Ectodermal cell (in vitro differentiated cells): ENCODE measurements around the gene EEF1A2.

ENCODE experiments used
- H3K27ac ChIP-seq: 2 replicates; pipeline ENCODE4 v1.7.0; 2013; ENCODE audit warnings: mild to moderate bottlenecking, low read depth, low read length; ENCODE audit not compliant: insufficient read depth, poor library complexity, severe bottlenecking
- H3K27me3 ChIP-seq: 2 replicates; pipeline ENCODE4 v1.7.0; 2013; ENCODE audit warnings: mild to moderate bottlenecking, low read length; ENCODE audit not compliant: insufficient read depth, control insufficient read depth, poor library complexity, severe bottlenecking
- H3K36me3 ChIP-seq: one replicate; pipeline ENCODE4 v1.7.0; 2013; ENCODE audit warnings: low read length; ENCODE audit not compliant: control insufficient read depth, insufficient read depth
- H3K4me1 ChIP-seq: one replicate; pipeline ENCODE4 v1.7.0; 2013; ENCODE audit warnings: low read length; ENCODE audit not compliant: control insufficient read depth, insufficient read depth
- H3K4me3 ChIP-seq: 2 replicates; pipeline ENCODE4 v1.7.0; 2013; ENCODE audit warnings: low read depth, low read length, control low read depth; ENCODE audit not compliant: insufficient read depth
- H3K9me3 ChIP-seq: 2 replicates; pipeline ENCODE4 v1.7.0; 2013; ENCODE audit warnings: mild to moderate bottlenecking, low read length, moderate library complexity; ENCODE audit not compliant: control insufficient read depth
- WGBS, 2 experiments: methylation state at CpG; one replicate each; pipeline ENCODE4 v1.1.7; 2013; ENCODE audit warnings: missing lambda C conversion rate in 2 of 2; 5-methylcytosine and 5-hydroxymethylcytosine counted together

Gene EEF1A2

GRCh38 chr20:63507083-63507743 lies 8.3 kb upstream of the EEF1A2 start:
- WGBS, 2 experiments, result 90 to 91% methylated on average over 30 of the region's 30 CpGs
- H3K9me3 ChIP-seq, result no peaks in the 10 kb centered on the region

GRCh38 chr20:63505723-63506122 lies 6.8 kb upstream of the EEF1A2 start:
- no peaks in the 10 kb centered on the region for H3K9me3 ChIP-seq
- no peak overlapping the region for H3K27ac ChIP-seq
- WGBS, 2 experiments, result 92 to 94% methylated on average over 12 of the region's 12 CpGs
- no peaks in the 10 kb centered on the region for H3K4me1 ChIP-seq
- H3K4me3 ChIP-seq, result no peak overlapping the region
- no peaks in the 10 kb centered on the region for H3K36me3 ChIP-seq
- H3K27me3 ChIP-seq, result peaks cover 16% of the 10 kb centered on the region

More at GRCh38 chr20:63507083-63507743, 8.3 kb upstream of the EEF1A2 start:
- H3K4me1 ChIP-seq, result no peaks in the 10 kb centered on the region
- H3K27ac ChIP-seq, result no peak overlapping the region
- no peaks in the 10 kb centered on the region for H3K36me3 ChIP-seq
- H3K27me3 ChIP-seq, result peaks cover 4% of the 10 kb centered on the region
- H3K4me3 ChIP-seq, result no peak overlapping the region

DNA sequence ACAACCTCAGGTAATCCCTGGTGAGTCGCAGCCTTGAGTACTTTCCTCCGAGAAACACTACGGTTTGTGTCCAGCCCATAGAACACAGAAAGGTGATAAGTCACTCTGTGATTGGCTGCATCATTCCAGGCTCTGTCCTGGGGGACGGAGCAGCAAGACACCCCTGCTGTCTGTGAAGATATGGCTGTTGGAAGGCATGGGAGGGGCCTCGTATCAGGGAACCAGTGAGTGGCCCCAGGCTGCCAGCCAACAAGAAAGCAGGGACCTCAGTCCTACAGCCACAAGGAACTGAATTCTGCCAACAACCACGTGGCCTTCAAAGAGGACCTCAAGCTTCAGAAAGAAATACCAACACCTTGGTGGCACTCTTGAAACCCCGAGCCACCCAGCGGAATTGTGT lies 6.4 kb upstream of the EEF1A2 start:
- H3K4me3 ChIP-seq, result no peak overlapping the region
- H3K4me1 ChIP-seq, result no peaks in the 10 kb centered on the region
- H3K36me3 ChIP-seq, result no peaks in the 10 kb centered on the region
- no peak overlapping the region for H3K27ac ChIP-seq
- WGBS, 2 experiments, result 86 to 89% methylated on average over 8 of the region's 8 CpGs
- no peaks in the 10 kb centered on the region for H3K9me3 ChIP-seq
- peaks cover 20% of the 10 kb centered on the region for H3K27me3 ChIP-seq

GRCh38 chr20:63504642-63505041 lies 5.8 kb upstream of the EEF1A2 start:
- H3K9me3 ChIP-seq, result no peaks in the 10 kb centered on the region
- no peaks in the 10 kb centered on the region for H3K36me3 ChIP-seq
- peaks cover 26% of the 10 kb centered on the region for H3K27me3 ChIP-seq
- H3K4me1 ChIP-seq, result no peaks in the 10 kb centered on the region
- WGBS, 2 experiments, result 92% methylated on average over 9 of the region's 9 CpGs
- H3K4me3 ChIP-seq, result no peak overlapping the region
- H3K27ac ChIP-seq, result no peak overlapping the region

- H3K4me1 ChIP-seq, result no peaks in the 10 kb centered on the region
- 68 to 75% methylated on average over 7 of the region's 7 CpGs for WGBS, 2 experiments
- H3K4me3 ChIP-seq, result no peak overlapping the region
- H3K27me3 ChIP-seq, result peaks cover 38% of the 10 kb centered on the region
- no peaks in the 10 kb centered on the region for H3K9me3 ChIP-seq
- H3K36me3 ChIP-seq, result no peaks in the 10 kb centered on the region
- H3K27ac ChIP-seq, result no peak overlapping the region
Observed at GRCh38 chr20:63503524-63503923, 4.6 kb upstream of the EEF1A2 start.

DNA sequence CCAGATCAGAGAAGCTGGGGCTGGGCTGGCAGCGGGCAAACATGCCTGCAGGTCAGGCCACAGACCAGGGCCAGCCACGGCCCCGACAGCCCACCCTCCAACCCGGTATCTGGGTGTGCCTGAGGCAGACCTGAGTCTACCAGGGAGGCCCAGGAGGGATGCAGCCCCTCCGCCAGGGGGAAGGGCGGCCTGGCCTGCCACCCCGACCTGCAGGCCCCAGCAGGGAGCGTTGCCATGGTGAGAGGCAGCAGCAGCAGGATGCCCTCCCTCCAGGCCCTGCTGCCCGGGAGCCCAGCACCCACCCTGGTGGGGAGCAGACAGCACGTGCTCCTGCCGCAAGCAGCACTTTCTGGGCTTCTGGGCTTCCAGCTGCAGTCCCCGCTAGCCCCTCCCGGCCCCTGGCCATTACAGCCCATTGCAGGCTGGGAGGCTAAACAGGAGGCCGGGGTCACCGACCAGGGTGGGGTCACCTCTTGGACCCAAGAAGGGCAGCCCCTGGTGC lies 3.8 kb upstream of the EEF1A2 start:
- Histone ChIP-seq H3K36me3 (no peaks in the 10 kb centered on the region), H3K4me1 (no peaks in the 10 kb centered on the region), H3K9me3 (no peaks in the 10 kb centered on the region), H3K27me3 (peaks cover 46% of the 10 kb centered on the region), H3K27ac (no peak overlapping the region), H3K4me3 (no peak overlapping the region)
- WGBS, 2 experiments, result 72 to 77% methylated on average over 15 of the region's 15 CpGs

- WGBS, 2 experiments, result 32 to 34% methylated on average over 26 of the region's 26 CpGs
- H3K27me3 ChIP-seq, result peaks cover 52% of the 10 kb centered on the region
- no peaks in the 10 kb centered on the region for H3K36me3 ChIP-seq
- H3K4me3 ChIP-seq, result no peak overlapping the region
- no peaks in the 10 kb centered on the region for H3K9me3 ChIP-seq
- H3K4me1 ChIP-seq, result no peaks in the 10 kb centered on the region
- H3K27ac ChIP-seq, result no peak overlapping the region
Observed at GRCh38 chr20:63501818-63502670, 3.2 kb upstream of the EEF1A2 start.

DNA sequence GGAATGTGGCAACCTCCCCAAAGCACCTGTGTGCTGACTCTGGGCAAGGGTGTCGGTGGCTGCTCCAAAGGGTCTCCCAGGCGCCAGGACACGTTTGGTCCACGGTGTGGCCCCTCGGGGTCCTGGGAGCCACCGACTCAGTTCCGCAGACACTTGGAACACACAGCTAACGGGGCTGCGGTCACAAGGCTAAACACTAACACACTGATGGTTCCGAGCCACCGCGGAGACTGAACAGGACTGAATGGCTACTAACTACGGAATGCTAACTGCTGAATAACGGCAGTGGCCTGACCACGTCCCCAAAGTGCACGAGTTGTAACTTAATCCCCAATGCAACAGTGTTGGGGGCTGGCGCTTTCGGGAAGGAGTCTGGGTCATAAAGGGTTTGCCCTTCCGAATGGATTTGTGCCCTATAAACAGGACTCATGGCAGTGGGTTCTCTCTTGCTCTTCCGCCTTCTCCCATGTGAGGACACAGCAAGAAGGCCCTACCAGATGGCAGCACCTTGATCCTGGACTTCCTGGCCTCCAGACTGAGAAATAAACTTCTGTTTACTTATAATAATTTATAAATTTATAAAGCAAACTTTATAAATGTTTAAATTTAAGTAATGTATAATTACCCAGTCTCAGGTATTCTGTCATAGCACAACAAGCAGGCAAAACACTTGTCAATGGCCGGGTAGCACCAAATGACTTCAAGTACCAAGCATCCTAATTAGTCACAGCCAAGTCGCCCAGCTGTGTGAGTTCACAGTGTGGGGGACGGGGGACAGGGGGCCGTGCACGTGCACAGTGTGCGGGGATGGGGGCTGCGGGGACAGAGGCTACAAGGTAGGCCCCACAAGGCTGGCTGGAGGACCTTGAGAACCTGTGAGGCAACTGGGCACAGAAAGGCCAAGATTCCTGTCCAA lies 2.3 kb upstream of the EEF1A2 start:
- H3K4me3 ChIP-seq, result no peak overlapping the region
- H3K27ac ChIP-seq, result no peak overlapping the region
- WGBS, 2 experiments, result 86 to 90% methylated on average over 27 of the region's 27 CpGs

GRCh38 chr20:63500151-63500901 lies 1.4 kb upstream of the EEF1A2 start:
- no peak overlapping the region for H3K4me3 ChIP-seq
- no peaks in the 10 kb centered on the region for H3K4me1 ChIP-seq
- WGBS, 2 experiments, result 87 to 88% methylated on average over 24 of the region's 24 CpGs

More for the DNA sequence above, 2.3 kb upstream of the EEF1A2 start:
- Histone ChIP-seq H3K27me3 (peaks cover 61% of the 10 kb centered on the region), H3K36me3 (no peaks in the 10 kb centered on the region), H3K9me3 (no peaks in the 10 kb centered on the region), H3K4me1 (no peaks in the 10 kb centered on the region)

More at GRCh38 chr20:63500151-63500901, 1.4 kb upstream of the EEF1A2 start:
- no peak overlapping the region for H3K27ac ChIP-seq
- no peaks in the 10 kb centered on the region for H3K36me3 ChIP-seq
- H3K27me3 ChIP-seq, result peaks cover 70% of the 10 kb centered on the region
- no peaks in the 10 kb centered on the region for H3K9me3 ChIP-seq
